Measurements from ENCODE around the gene TNNT3.

GRCh38 chr11:1964955-1965354, 45.5 kb downstream of the TNNT3 start:
- TF ChIP-seq POLR2A (IDR thresholded peaks at IDR 0.05; ENCODE audit: low read length) = no peak
- TF ChIP-seq GATA1 (IDR thresholded peaks at IDR 0.05; ENCODE audit: low read depth, low read length) = no peak
